ENCODE data around the gene ITGA2.
"Not testable (repeated sequence)": the region's sequence is repeated elsewhere in the genome, so short reads cannot be mapped to it uniquely, and the experiment has no call there.

ITGA2 gene

DNA sequence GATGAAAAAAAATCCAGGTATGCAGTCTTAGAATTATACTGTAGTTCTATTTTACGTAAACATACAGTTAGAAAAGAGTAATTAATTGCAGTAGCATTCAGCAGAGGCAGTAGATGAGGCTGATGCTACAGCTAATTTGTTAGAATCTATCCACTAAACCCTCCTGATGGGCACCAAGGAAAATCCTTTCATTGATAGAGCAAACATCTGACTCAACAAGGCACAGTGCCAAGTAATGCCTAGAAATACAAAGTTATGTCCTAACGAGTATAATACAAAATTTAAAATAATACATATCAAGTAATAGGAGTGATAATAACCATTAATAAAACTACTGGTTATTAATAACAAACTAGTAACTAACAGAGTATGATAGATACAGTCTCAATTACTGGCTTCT is 111.5 kb downstream of the ITGA2 start:
- no peak for DNase-seq (ENCODE audit: low spot score)

DNA sequence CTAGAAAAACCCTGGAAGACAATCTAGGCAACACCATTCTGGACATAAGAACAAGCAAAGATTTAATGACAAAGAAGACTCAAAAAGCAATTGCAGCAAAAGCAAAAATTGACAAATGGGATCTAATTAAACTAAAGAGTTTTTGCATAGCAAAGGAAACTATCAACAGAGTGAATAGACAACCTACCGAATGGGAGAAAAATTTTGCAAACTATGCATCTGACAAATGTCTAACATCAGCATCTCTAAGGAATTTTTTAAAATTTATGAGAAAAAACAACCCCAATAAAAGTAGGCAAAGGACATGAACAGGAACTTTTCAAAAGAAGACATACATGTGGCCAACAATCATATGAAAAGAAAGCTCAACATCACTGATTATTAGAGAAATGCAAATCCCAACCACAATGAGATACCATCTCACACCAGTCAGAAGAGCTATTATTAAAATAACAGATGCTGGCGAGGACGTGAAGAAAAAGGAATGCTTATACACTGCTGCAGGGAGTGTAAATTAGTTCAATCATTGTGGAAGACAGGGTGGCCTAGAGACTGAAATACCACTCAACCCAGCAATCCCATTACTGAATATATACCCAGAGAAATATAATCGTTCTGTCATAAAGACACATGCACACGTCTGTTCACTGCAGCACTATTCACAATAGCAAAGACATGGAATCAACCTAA is 116.6 kb downstream of the ITGA2 start:
- no peak for DNase-seq (ENCODE audit: low spot score)

DNA sequence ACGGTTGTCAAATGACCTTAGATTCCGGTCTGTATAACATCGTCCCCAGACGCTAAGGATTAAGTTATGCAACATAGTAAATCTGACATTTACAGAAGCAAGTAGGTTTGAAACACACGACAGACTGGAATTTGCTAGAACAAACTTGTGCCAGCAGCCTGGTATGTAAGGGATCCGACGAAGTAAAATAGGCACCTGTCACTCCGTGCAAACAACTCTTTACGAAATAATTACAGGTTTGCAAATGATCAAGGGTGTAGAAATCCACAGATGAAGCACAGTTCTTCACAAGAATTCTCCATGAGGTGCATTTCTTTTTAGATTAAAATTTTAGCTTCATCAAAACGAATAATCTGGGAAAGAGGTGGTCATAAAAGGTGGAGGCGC is 119.9 kb downstream of the ITGA2 start:
- DNase-seq (ENCODE audit: low spot score): no peak

DNA sequence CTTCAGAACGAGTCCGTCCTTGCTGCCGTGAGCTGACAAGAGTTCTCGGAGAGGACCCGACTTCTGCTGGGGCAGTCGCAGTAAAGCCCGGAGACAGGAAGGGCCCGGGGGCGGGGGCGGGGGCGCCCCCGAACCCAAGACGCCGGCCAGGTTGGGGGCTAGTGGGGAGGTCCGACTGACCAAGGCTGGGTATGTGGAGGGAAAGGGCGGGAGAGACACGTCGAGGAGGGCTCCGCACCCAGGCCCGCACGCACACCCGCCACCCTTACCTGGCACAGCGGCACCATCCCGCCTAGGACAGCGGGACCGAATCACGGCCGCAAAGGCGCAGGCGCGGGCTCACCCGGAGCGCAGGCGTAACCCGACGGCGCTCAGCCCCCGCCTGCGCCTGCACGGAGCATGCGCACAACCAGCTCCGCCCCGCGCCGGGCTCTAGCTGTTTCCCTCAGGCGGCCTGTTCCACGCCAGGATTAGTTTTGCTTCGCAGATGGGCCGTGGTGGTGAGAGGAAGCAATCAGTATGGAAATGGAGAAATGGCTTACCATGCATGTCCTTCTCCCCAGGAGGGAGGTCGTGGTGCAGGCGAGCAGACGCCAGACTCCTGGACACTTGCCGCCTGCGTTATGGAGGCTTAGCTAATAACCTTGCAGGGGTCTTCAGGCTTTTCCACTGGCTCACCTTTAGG is 120.4 kb downstream of the ITGA2 start, which contains the start of gene MOCS2:
MOCS2 (minus strand) TSS at position 315 of the 685 bp plus-strand sequence. CDS start 2,583 bp downstream, outside the sequence.
- peak; percentile 86 for DNase-seq (ENCODE audit: low spot score)

DNA sequence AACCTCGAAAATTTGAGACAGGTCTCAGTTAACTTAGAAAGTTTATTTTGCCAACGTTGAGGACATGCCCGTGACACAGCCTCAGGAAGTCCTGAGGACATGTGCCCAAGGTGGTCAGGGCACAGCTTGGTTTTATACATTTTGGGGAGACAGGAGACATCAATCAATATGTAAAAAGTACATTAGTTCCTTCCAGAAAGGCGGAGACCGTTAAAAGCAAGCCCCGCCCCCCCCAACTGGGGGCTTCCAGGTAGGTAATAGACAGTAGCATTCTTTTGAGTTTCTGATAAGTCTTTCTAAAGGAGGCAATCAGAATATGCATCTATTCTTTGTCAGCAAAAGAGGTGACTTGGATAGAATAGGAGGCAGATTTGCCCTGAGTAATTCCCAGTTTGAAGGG is 121.0 kb downstream of the ITGA2 start:
- DNase-seq (ENCODE audit: low spot score): no peak

DNA sequence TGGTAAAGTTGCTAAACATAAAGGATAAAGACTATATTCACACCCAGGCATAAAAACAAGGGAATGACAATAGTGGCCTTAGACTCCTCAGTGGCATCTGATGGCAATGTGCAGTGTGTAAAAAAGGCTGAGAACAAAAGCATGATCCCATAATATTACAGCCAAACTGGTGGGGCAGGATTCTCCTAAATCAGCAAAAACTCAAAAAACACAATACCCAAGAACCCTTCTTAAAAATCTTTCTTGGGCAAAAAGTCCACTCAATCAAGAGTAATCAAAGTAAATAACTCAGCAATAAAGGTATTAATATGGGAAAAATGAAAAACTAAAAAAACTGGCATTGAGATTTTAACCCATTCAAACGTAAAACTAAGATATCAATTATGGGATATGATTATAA is 122.0 kb downstream of the ITGA2 start:
- DNase-seq (ENCODE audit: low spot score): no peak

DNA sequence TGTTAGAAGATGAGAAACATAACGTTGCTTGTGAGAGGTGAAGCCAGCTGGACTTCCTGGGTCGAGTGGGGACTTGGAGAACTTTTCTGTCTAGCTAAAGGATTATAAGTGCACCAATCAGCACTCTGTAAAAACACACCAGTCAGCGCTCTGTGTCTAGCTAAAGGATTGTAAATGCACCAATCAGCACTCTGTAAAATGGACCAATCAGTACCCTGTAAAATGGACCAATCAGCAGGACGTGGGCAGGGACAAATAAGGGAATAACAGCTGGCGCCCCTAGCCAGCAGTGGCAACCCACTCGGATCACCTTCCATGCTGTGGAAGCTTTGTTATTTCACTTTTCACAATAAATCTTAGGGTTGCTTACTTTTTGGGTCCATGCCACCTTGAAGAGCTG is 123.2 kb downstream of the ITGA2 start:
- DNase-seq (ENCODE audit: low spot score): not testable (repeated sequence)

DNA sequence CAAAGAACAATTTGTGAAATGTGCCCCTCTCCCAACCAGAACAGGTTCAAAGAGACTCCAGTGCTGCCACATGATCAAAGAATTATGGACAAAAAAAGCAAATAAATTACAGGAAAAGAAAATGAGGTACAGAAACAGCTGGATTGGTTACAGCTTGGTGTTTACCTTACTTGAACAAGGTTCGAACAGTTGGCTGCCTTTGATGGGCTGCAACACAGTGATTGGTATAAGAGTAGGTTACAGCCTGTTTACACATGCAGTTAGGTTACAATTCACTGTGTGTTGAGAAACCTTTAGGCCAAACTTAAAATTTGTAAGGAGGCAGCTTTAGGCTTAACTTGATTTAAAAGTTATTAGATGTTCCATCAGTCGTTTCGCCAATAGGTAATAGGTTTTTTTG is 123.8 kb downstream of the ITGA2 start:
- no peak for DNase-seq (ENCODE audit: low spot score)

DNA sequence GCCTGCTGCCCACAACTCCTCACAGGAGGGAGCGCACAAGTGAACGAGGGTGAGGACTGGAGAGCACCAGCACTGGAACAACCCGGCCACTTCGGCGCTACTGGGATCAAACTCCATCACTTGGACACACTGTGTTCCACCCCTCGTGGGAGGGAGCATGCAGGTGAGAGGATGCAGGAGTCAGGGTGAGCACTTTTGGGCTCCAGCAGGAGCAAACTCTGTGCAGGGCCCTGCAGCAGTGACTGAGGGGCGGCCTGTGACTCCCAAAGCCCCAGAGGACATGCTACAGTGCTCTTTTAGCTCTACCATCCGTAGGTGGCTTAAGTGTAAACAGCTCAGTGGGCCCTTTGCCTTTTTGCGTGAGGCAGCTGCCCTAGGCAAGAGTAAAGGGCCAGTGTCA is 124.8 kb downstream of the ITGA2 start:
- no peak for DNase-seq (ENCODE audit: low spot score)

DNA sequence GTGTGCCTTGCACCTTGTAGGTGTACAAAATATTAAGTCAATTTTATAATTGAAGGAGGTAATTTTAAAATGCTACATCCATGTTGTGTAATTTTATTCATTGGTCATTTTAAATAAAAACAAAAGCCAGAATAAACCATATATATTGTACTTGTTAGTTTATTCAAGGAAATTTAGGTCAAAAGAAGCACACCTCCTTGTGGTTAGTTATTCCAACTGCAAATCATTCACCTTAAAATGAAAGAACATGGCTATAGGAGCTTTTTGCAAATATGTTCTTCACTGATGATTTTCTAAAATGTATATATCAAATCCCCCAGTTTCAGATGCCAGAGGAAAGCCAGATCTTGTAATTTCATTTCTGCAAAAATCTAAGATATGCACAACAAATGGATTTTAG is 125.8 kb downstream of the ITGA2 start:
- no peak for DNase-seq (ENCODE audit: low spot score)

DNA sequence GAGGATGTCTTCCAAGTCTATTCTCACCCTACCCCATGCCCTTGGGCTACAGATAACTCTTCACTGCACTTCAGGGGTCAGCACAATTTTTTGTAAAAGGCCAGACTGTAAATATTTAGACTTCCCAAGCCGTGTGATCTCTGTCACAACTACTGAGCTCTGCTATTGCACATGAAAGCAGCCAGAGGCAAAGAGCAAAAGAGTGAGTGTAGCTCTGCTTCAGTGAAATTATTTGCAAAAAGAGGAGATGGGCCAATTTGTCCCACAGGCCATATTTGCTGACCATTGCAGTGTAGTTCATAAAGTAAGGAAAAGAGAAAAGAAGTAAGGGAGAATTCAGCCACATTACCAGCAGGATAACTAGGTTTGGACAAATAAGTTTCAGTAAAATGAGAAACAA is 127.4 kb downstream of the ITGA2 start:
- no peak for DNase-seq (ENCODE audit: low spot score)

DNA sequence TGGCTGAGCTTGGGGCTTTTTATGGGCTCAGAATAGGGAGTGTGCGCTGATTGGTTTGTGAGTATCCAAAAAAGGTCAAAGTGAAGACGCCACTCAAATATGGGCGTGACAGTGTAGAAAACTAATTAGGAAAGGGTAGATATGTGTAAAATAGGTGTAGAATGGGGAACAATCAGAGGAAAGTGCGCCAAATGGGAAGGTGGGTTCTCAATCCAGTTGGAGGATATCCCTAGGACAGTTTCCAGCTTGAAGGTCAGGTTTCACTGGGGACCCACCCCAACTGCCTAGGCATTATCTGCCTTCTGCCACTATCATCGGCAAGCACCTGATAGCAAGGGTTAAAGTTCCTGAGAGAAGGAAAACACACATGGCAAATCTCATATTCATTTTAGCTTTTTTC is 129.7 kb downstream of the ITGA2 start:
- no peak for DNase-seq (ENCODE audit: low spot score)

DNA sequence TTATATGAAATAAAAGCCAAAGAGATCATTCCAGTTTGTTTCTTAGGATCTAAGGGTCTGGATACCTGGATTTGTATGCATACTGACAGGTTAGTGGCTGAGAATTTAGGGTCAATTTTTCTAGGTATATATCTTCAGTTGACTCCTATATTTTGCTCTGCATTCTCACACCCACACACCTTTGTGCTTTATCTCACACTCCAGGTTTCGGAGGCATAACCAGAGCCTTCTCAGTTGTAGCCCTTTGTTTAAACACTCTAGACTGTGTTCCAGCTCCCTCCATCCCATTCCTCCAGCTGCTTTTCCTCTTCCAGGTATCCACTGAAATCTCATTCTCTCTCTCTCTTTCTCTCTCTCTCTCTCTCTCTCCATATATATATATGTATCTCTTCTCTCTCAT is 131.0 kb downstream of the ITGA2 start:
- no peak for DNase-seq (ENCODE audit: low spot score)

DNA sequence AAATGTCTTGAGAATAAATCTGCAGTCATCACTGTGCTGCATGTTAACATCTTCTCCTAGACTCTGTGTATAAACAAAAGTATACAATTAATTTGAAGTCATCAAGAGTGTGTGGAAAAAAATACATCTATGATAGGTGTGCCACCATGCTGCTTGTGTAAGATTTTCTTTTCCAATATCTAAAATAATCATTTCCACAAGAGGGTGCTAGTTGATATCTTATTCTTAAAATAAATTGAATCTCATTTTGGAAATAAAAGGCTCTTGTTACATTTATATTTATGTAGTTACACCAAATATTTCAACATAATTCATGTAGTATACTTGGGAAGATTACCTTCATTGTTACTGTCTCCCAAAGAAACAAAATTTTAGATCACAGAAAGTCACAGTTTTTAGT is 134.6 kb downstream of the ITGA2 start:
- DNase-seq (ENCODE audit: low spot score): peak; percentile 8

DNA sequence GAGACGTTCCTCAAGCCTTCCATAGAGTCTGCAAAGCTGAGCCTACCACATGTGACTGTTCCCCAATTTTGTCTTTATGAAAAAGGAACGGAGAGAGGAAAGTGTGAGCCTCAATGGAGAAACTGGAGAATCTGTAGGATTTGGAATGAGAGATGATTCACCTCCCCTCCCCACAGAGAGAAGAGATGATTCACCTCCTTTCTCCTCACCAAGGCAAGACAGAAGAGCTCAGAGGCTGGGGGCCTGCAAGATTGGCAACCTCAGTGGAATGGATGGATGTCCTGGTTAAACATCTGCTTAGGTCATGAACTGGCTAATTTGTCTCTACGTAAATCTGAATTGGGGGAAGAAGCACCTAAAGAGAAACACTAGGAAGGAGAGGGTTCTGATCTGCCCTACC is 137.4 kb downstream of the ITGA2 start:
- no peak for DNase-seq (ENCODE audit: low spot score)

DNA sequence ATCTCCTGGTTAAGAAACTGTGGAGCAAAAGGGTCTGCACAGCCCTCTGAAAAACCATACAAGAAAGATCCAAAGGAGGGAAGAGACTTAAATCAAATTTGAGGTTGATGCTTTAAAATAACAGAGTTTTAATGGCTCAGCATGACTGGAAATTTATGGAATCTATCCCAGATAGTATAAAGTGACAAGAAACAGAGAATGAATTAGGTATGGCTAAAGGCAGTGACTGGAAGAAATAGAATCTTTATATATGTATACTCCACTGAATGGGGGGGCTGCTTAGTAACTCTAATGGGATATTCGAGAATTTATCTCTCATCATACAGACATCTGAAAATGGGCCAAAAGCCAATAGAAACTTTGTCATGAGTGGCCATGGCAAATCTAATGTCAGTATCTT is 138.0 kb downstream of the ITGA2 start:
- no peak for DNase-seq (ENCODE audit: low spot score)

DNA sequence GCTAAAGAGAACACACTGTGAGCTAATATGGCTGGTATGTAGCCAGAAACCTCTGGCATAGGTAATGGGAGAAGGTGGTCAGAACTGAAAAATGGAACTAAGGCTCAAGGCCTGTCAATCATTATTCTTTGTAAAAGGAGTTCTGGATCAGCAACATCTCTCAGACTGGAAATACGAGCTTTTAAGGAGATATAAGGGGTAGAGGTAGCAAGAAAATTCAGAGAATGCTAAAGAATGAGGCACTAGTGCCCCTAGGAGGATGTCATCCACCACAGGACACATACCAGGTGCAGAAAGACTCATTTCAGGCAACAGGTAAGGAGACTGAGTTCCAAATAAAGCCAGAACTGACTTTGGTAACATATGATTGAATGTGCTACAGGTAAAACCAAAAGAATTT is 139.3 kb downstream of the ITGA2 start:
- DNase-seq (ENCODE audit: low spot score): no peak

DNA sequence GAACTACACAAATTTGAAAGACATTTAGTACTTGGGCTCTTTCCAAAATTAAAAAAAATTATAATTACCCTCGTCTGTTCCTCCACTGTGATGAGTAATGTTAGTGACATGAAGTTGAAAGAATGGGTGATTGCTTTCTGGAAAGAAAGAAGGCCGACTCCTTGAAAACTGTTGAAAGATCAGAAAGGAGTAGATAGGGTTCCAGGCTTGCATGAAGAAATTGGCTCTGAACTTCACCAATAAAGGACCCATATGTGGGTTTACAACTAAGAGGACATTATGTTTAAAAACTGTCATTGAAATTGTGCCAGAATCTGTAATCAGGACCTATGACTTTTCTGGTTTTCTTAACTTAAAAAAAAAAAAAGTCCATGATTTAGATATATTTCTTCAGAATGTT is 141.1 kb downstream of the ITGA2 start:
- no peak for DNase-seq (ENCODE audit: low spot score)

DNA sequence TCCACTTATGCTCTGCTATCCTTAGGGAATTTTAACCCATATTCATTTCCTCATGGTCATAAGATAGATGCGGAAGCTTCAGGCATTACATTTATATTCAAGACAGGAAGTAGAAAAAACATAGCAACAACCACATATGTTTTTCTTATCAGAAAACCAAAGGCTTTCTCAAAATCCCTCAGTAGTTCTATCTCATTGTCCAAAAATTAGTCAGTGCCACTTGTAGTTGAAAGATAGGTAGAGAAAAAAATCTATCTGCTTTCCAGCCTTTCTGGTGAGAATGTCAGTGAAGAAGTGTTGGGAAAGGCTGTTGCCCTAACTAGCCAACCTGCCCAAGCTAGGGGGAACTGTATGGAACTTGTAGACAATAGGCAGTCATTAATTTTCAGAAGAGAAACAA is 143.9 kb downstream of the ITGA2 start:
- no peak for DNase-seq (ENCODE audit: low spot score)

Measured in COLO829 (cell line).